Muscle layer of colon (tissue), 2 donors: ENCODE results near the gene JAKMIP3.

Experiments used
- H3K27ac ChIP-seq: one replicate; pipeline ENCODE4 v1.7.0; 2013; ENCODE audit warnings: low read depth, mild to moderate bottlenecking, low read length, moderate library complexity
- H3K27me3 ChIP-seq, 2 donors: one replicate each; pipeline ENCODE4 v1.7.0; 2013; ENCODE audit warnings: low read length in 2 of 2, mild to moderate bottlenecking in 2 of 2; ENCODE audit not compliant: insufficient read depth in 2 of 2, control insufficient read depth in 1 of 2
- H3K36me3 ChIP-seq: one replicate; pipeline ENCODE4 v1.7.0; 2013; ENCODE audit warnings: mild to moderate bottlenecking, low read length; ENCODE audit not compliant: insufficient read depth
- H3K4me1 ChIP-seq: one replicate; pipeline ENCODE4 v1.7.0; 2013; ENCODE audit warnings: mild to moderate bottlenecking, low read length; ENCODE audit not compliant: insufficient read depth
- H3K4me3 ChIP-seq, 2 donors: one replicate each; pipeline ENCODE4 v1.7.0; 2013; ENCODE audit warnings: low read length in 2 of 2, low read depth in 1 of 2, mild to moderate bottlenecking in 1 of 2, moderate library complexity in 1 of 2
- H3K9ac ChIP-seq: one replicate; pipeline ENCODE4 v1.7.0; 2013; ENCODE audit warnings: low read length
- H3K9me3 ChIP-seq: one replicate; pipeline ENCODE4 v1.7.0; 2013; ENCODE audit warnings: mild to moderate bottlenecking, low read length
- donor health status: abdominal sarcoma.
- donor health status: Adenocarcinoma of cecum.

The JAKMIP3 gene

DNA sequence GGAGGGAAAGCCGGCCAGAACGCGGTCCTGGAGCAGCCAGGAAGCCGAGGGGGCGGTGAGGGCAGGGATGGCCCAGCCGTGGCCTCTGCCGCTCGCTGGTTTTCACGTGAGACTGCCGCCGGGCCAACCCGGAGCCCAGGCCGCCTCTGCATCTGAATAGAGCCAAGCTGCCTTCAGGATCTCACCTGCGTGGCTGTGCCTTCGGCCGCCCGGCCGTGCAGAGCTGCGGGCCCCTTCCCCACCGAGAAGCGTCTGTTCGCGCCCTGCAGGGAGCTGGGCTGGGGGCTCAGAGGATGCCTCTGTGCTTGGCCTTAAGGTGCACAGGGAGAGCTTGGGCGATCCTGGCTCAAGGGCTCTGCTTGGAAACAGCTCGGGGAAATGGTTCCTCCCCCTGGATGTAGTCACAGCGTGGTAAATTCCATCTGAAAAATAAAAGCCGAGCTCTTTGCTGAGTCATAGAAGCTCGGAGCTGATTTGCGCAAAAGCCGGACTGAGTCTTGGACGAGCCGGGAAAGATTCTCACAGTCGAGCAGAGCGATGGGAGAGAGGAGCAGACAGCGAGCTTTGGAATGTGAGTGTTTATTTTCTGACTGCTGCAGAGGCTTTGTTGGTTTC lies at the start of gene JAKMIP3:
TSS of gene JAKMIP3 (plus strand) at position 456 of the 615 bp plus-strand sequence. CDS start 38,863 bp downstream, outside the sequence.
- Histone ChIP-seq H3K9me3 (no peaks in the 10 kb centered on the region), H3K27ac (peak within 1 kb of the TSS; percentile 75), H3K9ac (peak within 1 kb of the TSS; percentile 56), H3K36me3 (no peaks in the 10 kb centered on the region), H3K4me3 (peak within 1 kb of the TSS; percentile 43 to 83), H3K4me1 (peaks cover 12% of the 10 kb centered on the region), H3K27me3 (no peaks in the 10 kb centered on the region)

DNA sequence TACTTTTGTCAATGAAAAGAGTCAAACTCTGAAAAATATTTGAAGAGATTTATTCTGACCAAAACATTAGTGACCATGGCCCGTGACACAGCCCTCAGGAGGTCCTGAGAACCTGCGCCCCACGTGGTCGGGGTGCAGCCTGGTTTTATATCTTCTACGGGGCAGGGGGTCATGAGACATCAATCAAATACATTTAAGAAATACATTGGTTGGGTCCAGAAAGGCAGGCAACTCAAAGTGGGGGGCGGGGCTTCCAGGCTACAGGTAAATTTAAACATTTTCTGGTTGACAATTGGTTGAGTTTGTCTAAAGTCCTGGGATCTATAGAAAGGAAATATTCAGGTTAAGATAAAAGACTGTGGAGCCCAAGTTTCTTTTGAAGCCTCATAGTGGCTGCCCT lies 49.2 kb upstream of the JAKMIP3 start:
- no peak overlapping the region for H3K9ac ChIP-seq
- no peak overlapping the region for H3K4me3 ChIP-seq
- H3K4me1 ChIP-seq, result peaks cover 7% of the 10 kb centered on the region
- H3K27ac ChIP-seq, result no peak overlapping the region
- no peaks in the 10 kb centered on the region for H3K9me3 ChIP-seq
- H3K36me3 ChIP-seq, result no peaks in the 10 kb centered on the region
- no peaks in the 10 kb centered on the region for H3K27me3 ChIP-seq

DNA sequence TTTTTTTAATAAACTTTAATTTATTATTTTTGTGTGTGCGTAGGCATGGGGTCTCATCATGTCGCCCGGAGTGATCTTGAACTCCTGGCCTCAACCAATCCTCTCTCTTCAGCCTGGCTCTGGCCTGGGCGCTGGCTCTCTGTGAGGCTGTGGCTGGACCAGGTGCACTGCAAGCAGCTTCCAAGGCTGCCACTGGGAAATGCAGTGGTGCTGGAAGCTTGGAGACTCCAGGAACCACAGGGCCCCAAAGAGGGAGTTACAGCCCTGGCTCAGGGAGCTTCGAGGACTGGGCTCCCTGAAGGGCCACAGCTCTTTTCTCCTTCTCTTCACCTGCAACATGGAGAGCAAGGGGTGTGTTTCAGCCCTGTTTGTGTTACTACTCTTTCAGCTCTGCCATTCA lies 47.3 kb upstream of the JAKMIP3 start:
- no peak overlapping the region for H3K27ac ChIP-seq
- peaks cover 1% of the 10 kb centered on the region for H3K4me1 ChIP-seq
- no peak overlapping the region for H3K4me3 ChIP-seq
- H3K9me3 ChIP-seq, result no peaks in the 10 kb centered on the region
- H3K9ac ChIP-seq, result no peak overlapping the region
- H3K27me3 ChIP-seq, result no peaks in the 10 kb centered on the region
- H3K36me3 ChIP-seq, result no peaks in the 10 kb centered on the region

DNA sequence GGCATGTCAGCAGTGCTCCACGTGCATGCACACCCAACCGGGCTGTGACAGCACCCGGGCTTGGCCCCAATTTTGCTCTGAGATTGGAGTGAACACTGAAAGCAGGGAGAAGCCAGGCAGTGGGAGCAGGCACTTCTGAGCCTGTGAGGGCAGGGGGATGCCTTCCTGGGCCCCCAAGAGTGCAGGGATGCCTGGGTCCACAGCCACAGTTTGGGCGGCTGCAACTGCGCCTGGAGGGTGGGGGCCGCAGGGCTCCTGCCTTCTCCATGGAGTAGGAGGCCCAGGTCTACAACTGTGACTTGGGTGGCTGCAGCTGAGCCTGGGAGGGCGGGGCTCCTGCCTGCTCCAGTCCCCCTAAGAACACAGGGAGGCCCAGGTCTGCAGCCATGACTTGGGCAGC lies 46.4 kb upstream of the JAKMIP3 start:
- Histone ChIP-seq H3K9me3 (no peaks in the 10 kb centered on the region), H3K9ac (no peak overlapping the region), H3K27ac (no peak overlapping the region), H3K4me3 (no peak overlapping the region), H3K27me3 (no peaks in the 10 kb centered on the region), H3K4me1 (no peaks in the 10 kb centered on the region), H3K36me3 (no peaks in the 10 kb centered on the region)

DNA sequence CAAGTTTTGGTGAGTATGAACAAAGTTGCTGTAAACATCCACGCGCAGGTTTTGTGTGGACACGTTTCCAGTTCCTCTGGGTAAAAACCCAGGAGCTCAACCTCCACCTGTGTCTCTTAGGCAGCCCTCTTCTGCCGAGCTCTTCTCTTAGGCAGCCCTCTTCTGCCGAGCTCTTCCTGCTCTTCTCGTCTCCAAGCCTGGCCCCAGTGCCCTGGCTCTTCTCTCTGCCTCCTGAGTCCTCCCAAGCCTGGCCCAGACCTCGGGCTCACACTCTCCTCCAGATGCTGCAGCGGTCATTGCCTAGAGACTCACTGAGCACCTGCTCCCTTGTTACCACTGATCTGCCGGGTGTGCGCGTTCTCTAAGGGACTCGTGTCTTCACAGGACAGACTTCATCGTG lies 45.3 kb upstream of the JAKMIP3 start:
- Histone ChIP-seq H3K9ac (no peak overlapping the region), H3K9me3 (no peaks in the 10 kb centered on the region), H3K36me3 (no peaks in the 10 kb centered on the region), H3K4me1 (no peaks in the 10 kb centered on the region), H3K27me3 (no peaks in the 10 kb centered on the region), H3K4me3 (no peak overlapping the region), H3K27ac (no peak overlapping the region)

DNA sequence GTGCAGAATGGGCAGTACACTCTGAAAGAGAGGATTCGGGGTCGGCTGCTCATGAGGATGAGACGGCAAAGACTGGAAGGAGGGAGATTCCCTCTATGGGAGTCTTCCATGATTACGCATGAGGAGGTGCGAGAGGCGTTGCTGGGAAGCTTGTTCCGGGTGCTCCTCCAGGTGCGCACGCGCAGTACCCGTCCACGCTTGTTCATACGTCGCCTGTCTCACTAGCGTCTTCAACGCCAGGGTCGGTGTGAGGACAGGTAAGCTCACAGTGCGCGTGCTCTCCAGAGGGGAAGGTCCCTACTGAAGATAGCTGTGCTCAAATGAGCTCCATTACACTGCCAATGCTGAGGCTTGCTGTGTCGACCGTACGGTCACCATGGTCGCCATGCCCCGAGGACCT lies 44.7 kb upstream of the JAKMIP3 start:
- no peaks in the 10 kb centered on the region for H3K36me3 ChIP-seq

DNA sequence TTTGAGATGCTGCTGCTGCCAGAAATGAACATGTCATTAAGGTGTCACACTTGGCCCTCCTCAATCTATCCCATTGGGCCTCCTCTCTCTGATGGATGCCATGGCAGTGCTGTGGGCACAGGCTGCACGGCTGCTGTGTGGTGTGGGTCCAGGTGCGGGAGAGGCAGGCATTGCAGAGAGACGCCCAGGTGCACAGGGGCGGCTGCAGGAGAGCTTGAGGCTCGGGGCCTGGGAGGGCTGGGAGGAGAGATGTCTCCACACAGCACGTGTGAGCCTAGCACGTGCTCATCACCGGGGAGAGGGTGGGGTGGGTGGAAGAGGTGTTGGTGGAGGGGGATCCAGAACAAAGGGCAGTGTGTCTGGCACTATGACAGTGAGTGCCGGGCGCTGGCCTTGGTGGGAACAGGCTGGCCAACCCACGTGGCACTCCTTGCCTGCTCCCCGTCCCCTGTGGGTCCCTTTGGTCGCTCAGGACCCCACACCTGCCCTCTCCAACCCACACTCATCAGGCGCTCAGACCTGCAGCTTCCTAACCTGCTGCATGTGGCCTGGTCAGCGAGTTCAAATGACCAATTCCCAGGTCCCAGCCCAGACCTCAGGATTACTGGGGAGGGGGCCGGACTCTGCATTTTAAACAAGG lies 44.1 kb upstream of the JAKMIP3 start:
- Histone ChIP-seq H3K27ac (no peak overlapping the region), H3K36me3 (no peaks in the 10 kb centered on the region), H3K27me3 (no peaks in the 10 kb centered on the region), H3K9me3 (no peaks in the 10 kb centered on the region), H3K4me3 (no peak overlapping the region), H3K9ac (no peak overlapping the region), H3K4me1 (no peaks in the 10 kb centered on the region)

More for the DNA sequence above, 44.7 kb upstream of the JAKMIP3 start:
- no peaks in the 10 kb centered on the region for H3K9me3 ChIP-seq
- H3K4me3 ChIP-seq, result no peak overlapping the region
- no peaks in the 10 kb centered on the region for H3K27me3 ChIP-seq
- H3K9ac ChIP-seq, result no peak overlapping the region
- no peaks in the 10 kb centered on the region for H3K4me1 ChIP-seq
- no peak overlapping the region for H3K27ac ChIP-seq

DNA sequence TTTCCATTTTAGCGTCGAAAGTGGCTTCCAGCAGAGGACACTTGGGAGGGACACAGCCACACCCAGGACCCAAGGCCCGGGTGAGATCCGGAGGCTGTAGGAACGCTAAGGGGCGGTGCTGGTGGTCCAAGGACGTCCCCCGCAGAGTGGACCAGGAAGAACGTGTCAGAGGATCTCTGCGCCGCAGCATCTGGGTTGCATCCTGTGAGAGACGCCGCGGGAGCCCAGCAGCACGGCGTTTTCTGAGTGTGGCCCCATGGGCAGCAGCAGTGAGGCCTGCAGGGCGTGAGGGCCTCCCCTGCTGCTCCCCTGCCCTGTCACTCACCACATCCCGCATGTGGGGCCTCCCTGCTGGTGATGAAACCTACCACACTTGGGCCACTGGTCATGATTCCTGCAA lies 43.5 kb upstream of the JAKMIP3 start:
- Histone ChIP-seq H3K9me3 (no peaks in the 10 kb centered on the region), H3K27ac (no peak overlapping the region), H3K9ac (no peak overlapping the region), H3K27me3 (no peaks in the 10 kb centered on the region), H3K4me3 (no peak overlapping the region), H3K4me1 (no peaks in the 10 kb centered on the region), H3K36me3 (no peaks in the 10 kb centered on the region)

DNA sequence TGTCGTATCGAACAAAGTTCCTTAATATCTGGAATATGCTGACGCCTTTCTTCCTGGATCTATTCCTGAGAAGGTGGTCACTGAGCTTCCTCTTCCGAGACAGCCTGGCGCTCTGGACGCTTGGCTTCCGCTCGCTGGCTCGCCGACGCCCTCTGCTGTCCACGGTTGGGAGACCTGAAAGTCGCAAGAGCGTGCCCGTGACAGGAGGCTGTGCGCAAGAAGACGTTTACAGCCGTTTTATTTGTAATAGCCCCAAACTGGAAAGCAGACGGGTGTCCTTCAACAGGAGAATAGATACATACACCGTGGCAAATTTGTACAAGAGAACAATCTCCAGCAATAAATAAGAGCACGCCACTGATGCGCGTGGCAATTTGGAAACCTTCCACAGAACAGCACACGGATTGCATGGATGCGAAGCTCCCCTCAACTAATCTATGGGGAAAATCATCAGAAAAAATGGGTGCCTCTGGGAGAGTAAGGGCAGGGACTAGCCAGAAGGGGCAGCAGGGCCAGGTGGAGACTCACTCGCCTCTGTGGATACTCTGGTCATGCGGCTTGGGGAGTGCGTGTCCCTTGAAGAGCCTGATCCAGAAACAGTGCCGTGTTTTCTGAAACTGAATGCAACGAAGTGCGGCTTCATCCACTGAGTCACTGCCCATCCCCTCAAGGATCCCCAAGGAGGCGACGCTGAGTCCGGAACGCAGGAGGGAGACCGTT lies 42.5 kb upstream of the JAKMIP3 start:
- Histone ChIP-seq H3K9ac (no peak overlapping the region), H3K4me3 (peak overlapping the region; percentile 43 to 63), H3K36me3 (no peaks in the 10 kb centered on the region), H3K9me3 (no peaks in the 10 kb centered on the region), H3K27me3 (no peaks in the 10 kb centered on the region), H3K27ac (no peak overlapping the region), H3K4me1 (no peaks in the 10 kb centered on the region)

DNA sequence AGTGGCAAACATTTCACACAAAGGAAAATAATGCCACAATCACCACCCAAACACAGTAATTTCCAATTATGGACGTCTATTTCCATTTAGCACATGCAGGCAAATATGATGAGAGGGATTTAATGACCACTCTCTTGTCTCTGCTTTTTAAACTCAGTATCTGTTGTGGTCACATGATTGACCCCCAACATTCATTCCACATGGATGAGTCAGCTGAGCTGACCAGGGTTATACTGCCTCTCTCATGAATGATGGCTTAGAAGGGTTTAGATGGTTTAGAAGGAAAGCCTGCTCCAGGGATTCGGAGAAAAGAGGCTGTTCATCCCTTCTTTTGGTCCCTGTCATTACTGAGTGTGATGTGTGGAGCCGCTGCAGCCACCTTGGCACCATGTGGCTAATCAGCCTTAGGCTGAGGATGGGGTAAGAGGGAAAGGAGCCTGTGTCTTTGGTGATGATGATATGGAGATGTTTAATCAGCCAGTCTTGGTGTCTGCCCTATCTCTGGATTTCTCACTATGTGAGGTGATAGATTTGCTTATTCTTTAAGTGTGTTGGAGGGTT lies 38.2 kb upstream of the JAKMIP3 start:
- Histone ChIP-seq H3K4me3 (no peak overlapping the region), H3K4me1 (no peaks in the 10 kb centered on the region), H3K27ac (no peak overlapping the region), H3K27me3 (peaks cover 0 to 7% of the 10 kb centered on the region in 2 donors), H3K9ac (no peak overlapping the region), H3K9me3 (no peaks in the 10 kb centered on the region), H3K36me3 (no peaks in the 10 kb centered on the region)

DNA sequence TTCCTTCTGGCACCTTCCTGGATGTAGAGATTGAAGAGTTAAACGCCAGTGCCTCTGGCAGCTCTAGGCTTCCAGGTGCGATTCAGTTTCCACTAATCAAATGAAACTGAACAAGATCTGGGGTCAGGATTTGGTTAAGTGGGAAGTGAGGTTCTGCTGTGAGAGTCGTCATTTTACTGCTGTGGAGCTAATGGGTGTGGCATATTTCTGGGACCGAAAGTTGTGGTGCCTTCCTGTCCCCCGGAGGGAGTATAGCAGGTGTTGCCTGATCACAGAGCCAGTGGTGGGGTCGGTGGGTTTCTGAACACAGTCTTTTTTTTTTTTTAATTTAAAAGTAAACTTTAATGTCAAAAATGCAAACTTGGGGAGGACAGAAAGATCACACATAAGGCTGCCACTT lies 37.0 kb upstream of the JAKMIP3 start:
- no peaks in the 10 kb centered on the region for H3K9me3 ChIP-seq
- H3K4me1 ChIP-seq, result no peaks in the 10 kb centered on the region
- no peak overlapping the region for H3K27ac ChIP-seq
- no peak overlapping the region for H3K9ac ChIP-seq
- no peak overlapping the region for H3K4me3 ChIP-seq
- H3K36me3 ChIP-seq, result no peaks in the 10 kb centered on the region
- H3K27me3 ChIP-seq, result peaks cover 0 to 7% of the 10 kb centered on the region in 2 donors
